GM23248 (cell line): ENCODE results near the gene OPCML. TPM values are rescaled to one million over a fixed set of nuclear protein-coding genes. Genes with fewer than 3 reads are reported as not detected.

ENCODE experiments used
- DNase-seq: peaks from one replicate; pipeline ENCODE4 v3.0.0-alpha.2; 2015
- H2AFZ ChIP-seq: fragments of 200-600 bp; sonication (generic); 2 replicates; pipeline ENCODE4 v1.6.1; 2016; ENCODE audit warnings: antibody characterized with exemption
- H3F3A ChIP-seq: fragments of 200-600 bp; sonication (generic); 2 replicates; pipeline ENCODE4 v1.6.1; 2016; ENCODE audit warnings: mild to moderate bottlenecking, antibody characterized with exemption, mixed run types; ENCODE audit not compliant: insufficient read depth
- H3K27ac ChIP-seq: fragments of 200-600 bp; sonication (generic); 2 replicates; pipeline ENCODE4 v1.5.1; 2016; ENCODE audit warnings: mild to moderate bottlenecking
- H3K27me3 ChIP-seq: fragments of 200-600 bp; sonication (generic); replicated peaks from 2 replicates; pipeline ENCODE4 v1.6.1; 2016; ENCODE audit warnings: mild to moderate bottlenecking; ENCODE audit not compliant: insufficient read depth
- H3K36me3 ChIP-seq: fragments of 200-600 bp; sonication (generic); 2 replicates; pipeline ENCODE4 v1.6.1; 2016; ENCODE audit warnings: low read depth, mild to moderate bottlenecking
- H3K4me1 ChIP-seq: fragments of 200-600 bp; sonication (generic); 2 replicates; pipeline ENCODE4 v1.6.1; 2016; ENCODE audit warnings: mild to moderate bottlenecking; ENCODE audit not compliant: insufficient read depth
- H3K4me2 ChIP-seq: fragments of 200-600 bp; sonication (generic); one replicate; pipeline ENCODE4 v1.6.1; 2016; ENCODE audit warnings: mild to moderate bottlenecking; ENCODE audit not compliant: unreplicated experiment
- H3K4me3 ChIP-seq: fragments of 200-600 bp; sonication (generic); 2 replicates; pipeline ENCODE4 v1.5.1; 2016; ENCODE audit warnings: mild to moderate bottlenecking
- H3K79me2 ChIP-seq: fragments of 200-600 bp; sonication (generic); 2 replicates; pipeline ENCODE4 v1.6.1; 2016; ENCODE audit warnings: mild to moderate bottlenecking; ENCODE audit not compliant: insufficient read depth
- H3K9ac ChIP-seq: fragments of 200-600 bp; sonication (generic); 2 replicates; pipeline ENCODE4 v1.6.1; 2016; ENCODE audit warnings: mild to moderate bottlenecking
- H3K9me2 ChIP-seq: fragments of 200-600 bp; sonication (generic); 2 replicates; pipeline ENCODE4 v1.6.1; 2016; ENCODE audit warnings: mixed run types, mild to moderate bottlenecking, moderate library complexity; ENCODE audit not compliant: insufficient read depth
- H3K9me3 ChIP-seq: fragments of 200-600 bp; sonication (generic); one replicate; pipeline ENCODE4 v1.6.1; 2017; ENCODE audit warnings: low read depth
- H4K20me1 ChIP-seq: fragments of 200-600 bp; sonication (generic); 2 replicates; pipeline ENCODE4 v1.6.0; 2016; ENCODE audit not compliant: insufficient read depth
- EZH2 ChIP-seq: fragments of 200-600 bp; sonication (generic); IDR thresholded peaks from 2 replicates; pipeline ENCODE4 v1.6.1; 2018; ENCODE audit warnings: antibody characterized with exemption, mild to moderate bottlenecking; ENCODE audit not compliant: insufficient read depth, poor library complexity, severe bottlenecking
- EZH2phosphoT487 ChIP-seq: fragments of 200-600 bp; sonication (generic); IDR thresholded peaks from 2 replicates; pipeline ENCODE4 v1.6.1; 2018; ENCODE audit warnings: antibody characterized with exemption, moderate library complexity, mild to moderate bottlenecking, low read depth; ENCODE audit not compliant: insufficient read depth
- WGBS, 2 experiments: methylation state at CpG; one replicate each; pipeline ENCODE4 v1.1.6; 2015 to 2017; ENCODE audit warnings: low lambda C conversion rate in 2 of 2, low coverage in 1 of 2; ENCODE audit errors: missing lambda C conversion rate in 2 of 2; 5-methylcytosine and 5-hydroxymethylcytosine counted together
- in situ Hi-C: fragments of 300-500 bp; cut with MboI; formaldehyde crosslinking; loops from 2 replicates; pipeline ENCODE4 v1.15.0; 2020
- polyA plus RNA-seq: library from polyadenylated mRNA; unstranded; fragments of >200 nt; fragmentation: Nextera tagmentation; extraction: Ambion mirVana; gene quantifications from 2 replicates; pipeline ENCODE4 v1.2.1, GENCODE V29; 2016
- total RNA-seq: library from RNA; depleted of rRNA; stranded (reverse); fragments of >200 nt; shearing (Covaris generic); gene quantifications from 2 replicates; pipeline ENCODE4 v1.2.3, GENCODE V29; 2014

Gene OPCML
- total and polyA plus RNA-seq, 2 experiments from 2014 or later, result 0.69 to 1.6 TPM

DNA sequence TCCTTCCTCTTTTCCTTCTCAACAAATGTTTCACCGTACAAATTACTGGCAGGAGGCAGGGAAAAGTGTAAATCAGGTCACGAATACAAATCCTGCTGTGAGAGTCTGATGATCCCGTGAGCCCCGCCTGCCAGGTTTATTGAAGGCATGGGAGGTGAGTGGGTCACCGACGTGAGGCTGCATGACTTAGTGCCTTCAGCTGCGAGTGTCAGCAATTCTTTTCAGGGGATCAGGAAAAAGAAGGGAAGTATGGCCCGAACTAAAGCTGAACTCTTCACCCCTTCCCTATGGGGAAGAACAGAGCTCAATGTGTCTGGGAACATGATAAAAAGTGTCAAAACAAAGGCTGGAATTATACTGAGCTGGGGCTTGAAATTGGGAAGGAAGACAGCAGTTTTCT lies 166.2 kb downstream of the OPCML start:
- H3F3A ChIP-seq, result no peaks in the 10 kb centered on the region
- no peak overlapping the region for H3K4me3 ChIP-seq
- H3K9me3 ChIP-seq, result no peaks in the 10 kb centered on the region
- H3K4me1 ChIP-seq, result no peaks in the 10 kb centered on the region
- H2AFZ ChIP-seq, result no peak overlapping the region
- in situ Hi-C loops, result no loop called here
- no peak for DNase-seq
- 11 to 16% methylated on average over 8 of the region's 8 CpGs for WGBS, 2 experiments
- no peaks in the 10 kb centered on the region for H3K27me3 ChIP-seq
- no peaks in the 10 kb centered on the region for H3K9me2 ChIP-seq
- no peak overlapping the region for H3K4me2 ChIP-seq
- H3K9ac ChIP-seq, result no peak overlapping the region
- no peak overlapping the region for H3K27ac ChIP-seq
- H3K36me3 ChIP-seq, result no peaks in the 10 kb centered on the region
- H4K20me1 ChIP-seq, result no peaks in the 10 kb centered on the region
- H3K79me2 ChIP-seq, result no peaks in the 10 kb centered on the region
- TF ChIP-seq EZH2 (no peak), EZH2phosphoT487 (no peak)

DNA sequence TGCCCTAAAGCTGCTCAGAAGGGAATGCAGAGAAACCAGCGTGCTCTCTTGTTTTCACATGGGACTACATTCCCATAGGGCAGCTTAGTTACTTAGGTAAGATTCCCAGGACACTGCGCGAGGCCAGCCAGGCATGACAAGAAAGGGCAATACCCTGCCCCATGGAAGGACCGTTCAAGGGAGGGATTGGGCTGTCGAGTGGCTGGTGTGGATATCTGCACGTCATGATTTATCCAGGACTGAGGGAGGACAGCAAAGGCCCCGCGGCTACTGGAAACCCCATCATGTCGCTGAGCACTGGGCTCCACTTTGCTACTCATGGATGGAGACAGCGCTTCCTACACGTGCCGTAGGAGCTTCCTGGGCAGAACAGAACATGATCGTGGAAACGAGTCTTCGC lies 169.4 kb downstream of the OPCML start:
- no peak for TF ChIP-seq EZH2phosphoT487
- no peak for TF ChIP-seq EZH2
- no peak overlapping the region for H3K4me2 ChIP-seq
- no peak overlapping the region for H3K4me3 ChIP-seq
- H3K36me3 ChIP-seq, result no peaks in the 10 kb centered on the region
- in situ Hi-C loops, result no loop called here
- H3K79me2 ChIP-seq, result no peaks in the 10 kb centered on the region
- DNase-seq, result no peak
- H4K20me1 ChIP-seq, result no peaks in the 10 kb centered on the region
- H3F3A ChIP-seq, result no peaks in the 10 kb centered on the region
- no peaks in the 10 kb centered on the region for H3K9me3 ChIP-seq
- no peaks in the 10 kb centered on the region for H3K9me2 ChIP-seq
- H2AFZ ChIP-seq, result no peak overlapping the region
- 55 to 57% methylated on average over 15 of the region's 15 CpGs for WGBS, 2 experiments
- no peak overlapping the region for H3K27ac ChIP-seq
- no peaks in the 10 kb centered on the region for H3K27me3 ChIP-seq
- H3K9ac ChIP-seq, result no peak overlapping the region
- no peaks in the 10 kb centered on the region for H3K4me1 ChIP-seq

DNA sequence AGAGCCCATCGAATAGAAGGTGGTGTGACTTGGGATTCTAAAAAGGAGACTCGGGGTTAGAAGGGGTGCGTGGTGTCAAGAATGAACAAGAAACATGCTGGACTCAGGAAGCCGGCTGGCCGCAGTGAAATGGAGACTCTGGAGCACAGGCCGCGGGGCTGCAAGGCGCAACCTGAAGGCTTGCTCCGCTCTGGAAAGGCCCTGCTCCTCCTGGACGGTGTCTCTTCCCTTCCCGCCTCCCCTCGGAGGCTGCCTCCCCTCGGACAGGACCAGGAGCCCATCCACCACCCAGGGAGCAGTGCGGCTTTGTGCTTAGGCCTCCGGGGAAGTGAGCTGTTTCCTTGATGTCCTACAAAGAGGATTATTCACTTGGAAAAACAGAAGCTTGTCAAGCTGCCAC lies 170.1 kb downstream of the OPCML start:
- no peaks in the 10 kb centered on the region for H3K9me3 ChIP-seq
- no peaks in the 10 kb centered on the region for H3K27me3 ChIP-seq
- H2AFZ ChIP-seq, result no peak overlapping the region
- TF ChIP-seq EZH2 (no peak), EZH2phosphoT487 (no peak)
- H3F3A ChIP-seq, result no peaks in the 10 kb centered on the region
- no peak overlapping the region for H3K4me3 ChIP-seq
- no peak overlapping the region for H3K9ac ChIP-seq
- no peak overlapping the region for H3K4me2 ChIP-seq
- no peaks in the 10 kb centered on the region for H3K36me3 ChIP-seq
- DNase-seq, result no peak
- no peaks in the 10 kb centered on the region for H3K9me2 ChIP-seq
- no peaks in the 10 kb centered on the region for H3K4me1 ChIP-seq
- no peaks in the 10 kb centered on the region for H3K79me2 ChIP-seq
- 51 to 55% methylated on average over 15 of the region's 15 CpGs for WGBS, 2 experiments
- in situ Hi-C loops, result no loop called here
- no peaks in the 10 kb centered on the region for H4K20me1 ChIP-seq
- H3K27ac ChIP-seq, result no peak overlapping the region

DNA sequence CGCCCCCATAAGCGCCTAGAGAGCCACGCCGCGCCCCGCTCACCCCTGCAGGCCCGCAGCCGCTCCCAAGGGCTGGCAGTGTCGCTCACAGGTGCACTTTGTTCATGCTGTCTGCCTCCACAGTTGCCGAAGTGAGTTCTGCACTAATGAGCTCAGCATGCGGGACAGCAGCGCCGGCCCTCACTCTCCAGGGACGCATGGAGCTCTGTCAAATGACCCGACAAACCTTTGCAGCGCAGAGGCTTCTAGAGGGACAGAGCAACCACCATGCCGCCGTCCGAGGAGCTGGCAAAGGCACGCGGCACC lies 170.7 kb downstream of the OPCML start:
- no peaks in the 10 kb centered on the region for H3K4me1 ChIP-seq
- no peak overlapping the region for H2AFZ ChIP-seq
- no peaks in the 10 kb centered on the region for H3K27me3 ChIP-seq
- no peaks in the 10 kb centered on the region for H3K79me2 ChIP-seq
- no peak overlapping the region for H3K4me3 ChIP-seq
- H4K20me1 ChIP-seq, result no peaks in the 10 kb centered on the region
- H3F3A ChIP-seq, result no peaks in the 10 kb centered on the region
- H3K9me2 ChIP-seq, result no peaks in the 10 kb centered on the region
- in situ Hi-C loops, result no loop called here
- H3K36me3 ChIP-seq, result no peaks in the 10 kb centered on the region
- no peaks in the 10 kb centered on the region for H3K9me3 ChIP-seq
- DNase-seq, result no peak
- H3K27ac ChIP-seq, result no peak overlapping the region
- H3K4me2 ChIP-seq, result no peak overlapping the region
- H3K9ac ChIP-seq, result no peak overlapping the region
- TF ChIP-seq EZH2 (no peak), EZH2phosphoT487 (no peak)
- WGBS, 2 experiments, result 74 to 76% methylated on average over 21 of the region's 21 CpGs
